GM19023 (cell line): Measurements from ENCODE around the gene GIT2.
A peak's percentile ranks its signal among the peaks of the same experiment; 100 is the strongest.
"Not testable (repeated sequence)": the region's sequence is repeated elsewhere in the genome, so short reads cannot be mapped to it uniquely, and the experiment has no call there.

ENCODE experiments used
- ATAC-seq: cut with Tn5 transposase; IDR thresholded peaks from one replicate; pipeline ENCODE4 v1.9.1; 2021; ENCODE audit warnings: mild to moderate bottlenecking, moderate library complexity; ENCODE audit not compliant: unreplicated experiment

The GIT2 gene

GRCh38 chr12:109995686-109996482 lies at the start of gene GIT2:
TSS of gene GIT2 (minus strand) at chr12:109996368. CDS start at chr12:109996224, 144 bp downstream.
- ATAC-seq = peak; percentile 71

GRCh38 chr12:110042264-110042663 lies 46.1 kb upstream of the GIT2 start:
- no peak for ATAC-seq

GRCh38 chr12:110039085-110039807 lies 43.1 kb upstream of the GIT2 start:
- no peak for ATAC-seq

GRCh38 chr12:110038741-110039084 lies 42.5 kb upstream of the GIT2 start:
- no peak for ATAC-seq

GRCh38 chr12:110037315-110037714 lies 41.1 kb upstream of the GIT2 start:
- ATAC-seq = no peak

- ATAC-seq = no peak
Observed at GRCh38 chr12:110035534-110036104, 39.5 kb upstream of the GIT2 start.

- no peak for ATAC-seq
Observed at GRCh38 chr12:110033888-110034287, 37.7 kb upstream of the GIT2 start.

GRCh38 chr12:110029290-110029815 lies 33.2 kb upstream of the GIT2 start:
- no peak for ATAC-seq

GRCh38 chr12:110028323-110028722 lies 32.2 kb upstream of the GIT2 start:
- ATAC-seq = no peak

- ATAC-seq = no peak
Observed at GRCh38 chr12:110024051-110024450, 27.9 kb upstream of the GIT2 start.

GRCh38 chr12:110023059-110023980 lies 27.2 kb upstream of the GIT2 start:
- ATAC-seq = no peak

- ATAC-seq = no peak
Observed at GRCh38 chr12:110020956-110021355, 24.8 kb upstream of the GIT2 start.

GRCh38 chr12:110015132-110015531 lies 19.0 kb upstream of the GIT2 start:
- ATAC-seq = no peak

GRCh38 chr12:110012659-110013058 lies 16.5 kb upstream of the GIT2 start:
- no peak for ATAC-seq

- ATAC-seq = no peak
Observed at GRCh38 chr12:110012137-110012536, 16.0 kb upstream of the GIT2 start.

- no peak for ATAC-seq
Observed at GRCh38 chr12:110010853-110011723, 14.9 kb upstream of the GIT2 start.

GRCh38 chr12:110008681-110009398 lies 12.7 kb upstream of the GIT2 start:
- not testable (repeated sequence) for ATAC-seq

- ATAC-seq = no peak
Observed at GRCh38 chr12:110007881-110008280, 11.7 kb upstream of the GIT2 start.

- ATAC-seq = no peak
Observed at GRCh38 chr12:110006115-110006514, 9.9 kb upstream of the GIT2 start.
